CD14-positive monocyte (primary cell): Measurements from ENCODE around the gene NSG1. TPM values are rescaled to one million over a fixed set of nuclear protein-coding genes. Genes with fewer than 3 reads are reported as not detected.
A peak's percentile ranks its signal among the peaks of the same experiment; 100 is the strongest.

Source experiments
- DNase-seq, 3 donors: peaks; one replicate each; pipeline ENCODE4 v3.0.0-alpha.2; 2011 to 2022
- H2AFZ ChIP-seq: 2 replicates; pipeline ENCODE4 v1.6.0; 2012; ENCODE audit warnings: mild to moderate bottlenecking, low read depth, low read length, inconsistent platforms; ENCODE audit not compliant: insufficient read depth, poor library complexity, severe bottlenecking
- H3K27ac ChIP-seq, 2 donors: 1 replicate in 1 of 2; 2 replicates in 1 of 2; pipeline ENCODE4 v1.5.1; 2012 to 2013; ENCODE audit warnings: low read length in 2 of 2, control low read depth in 1 of 2, inconsistent platforms in 1 of 2, low read depth in 1 of 2, mild to moderate bottlenecking in 1 of 2
- H3K27me3 ChIP-seq, 2 donors: one replicate each; pipeline versions ENCODE4 v1.6.0 to v1.6.1; 2011 to 2013; ENCODE audit warnings: low read length in 2 of 2; ENCODE audit not compliant: control insufficient read depth in 2 of 2, insufficient read depth in 2 of 2
- H3K36me3 ChIP-seq, 2 donors: replicated peaks in 1 of 2; 1 replicate in 1 of 2; 2 replicates in 1 of 2; pipeline versions ENCODE4 v1.5.1 to v1.6.1; 2012 to 2013; ENCODE audit warnings: low read length in 2 of 2, control low read depth in 1 of 2, inconsistent platforms in 1 of 2, mild to moderate bottlenecking in 1 of 2; ENCODE audit not compliant: insufficient read depth in 2 of 2, control insufficient read depth in 1 of 2
- H3K4me1 ChIP-seq, 2 donors: 1 replicate in 1 of 2; 2 replicates in 1 of 2; pipeline versions ENCODE4 v1.5.1 to v1.6.1; 2012 to 2013; ENCODE audit warnings: low read length in 2 of 2, control low read depth in 1 of 2, inconsistent platforms in 1 of 2, mild to moderate bottlenecking in 1 of 2, moderate library complexity in 1 of 2; ENCODE audit not compliant: insufficient read depth in 2 of 2, control insufficient read depth in 1 of 2
- H3K4me2 ChIP-seq: replicated peaks from 2 replicates; pipeline ENCODE3; 2012; ENCODE audit warnings: low read length, moderate library complexity, mild to moderate bottlenecking; ENCODE audit not compliant: poor library complexity, severe bottlenecking; ENCODE audit errors: extremely low read depth
- H3K4me3 ChIP-seq, 3 experiments: fragments of 200-600 bp in 1 of 3; sonication (generic) in 1 of 3; replicated peaks in 1 of 3; 1 replicate in 2 of 3; 2 replicates in 1 of 3; pipeline ENCODE4 v1.5.1; 2011 to 2013; ENCODE audit warnings: low read length in 3 of 3, mild to moderate bottlenecking in 3 of 3, control low read depth in 2 of 3, low read depth in 2 of 3, inconsistent platforms in 1 of 3, moderate library complexity in 1 of 3
- H3K79me2 ChIP-seq: 2 replicates; pipeline ENCODE4 v1.6.0; 2012; ENCODE audit warnings: mild to moderate bottlenecking, control low read depth, inconsistent platforms, low read length, moderate library complexity; ENCODE audit not compliant: insufficient read depth
- H3K9ac ChIP-seq: 2 replicates; pipeline ENCODE4 v1.6.0; 2017; ENCODE audit warnings: low read length, mild to moderate bottlenecking; ENCODE audit not compliant: insufficient read depth, poor library complexity, severe bottlenecking
- H3K9me3 ChIP-seq, 2 donors: replicated peaks in 1 of 2; 1 replicate in 1 of 2; 2 replicates in 1 of 2; pipeline versions ENCODE4 v1.5.1 to v1.6.1; 2012 to 2013; ENCODE audit warnings: low read length in 2 of 2, control low read depth in 1 of 2; ENCODE audit not compliant: control insufficient read depth in 1 of 2, insufficient read depth in 1 of 2
- H4K20me1 ChIP-seq: 2 replicates; pipeline ENCODE4 v1.6.0; 2012; ENCODE audit warnings: mild to moderate bottlenecking, low read length, control low read depth, moderate library complexity; ENCODE audit not compliant: insufficient read depth
- H3K27ac Mint-ChIP-seq, 7 donors: one replicate each; pipeline ENCODE4 v1.8.0; 2020; ENCODE audit warnings: mild to moderate bottlenecking in 7 of 7, mixed read lengths in 7 of 7, moderate library complexity in 6 of 7, inconsistent platforms in 2 of 7
- H3K27me3 Mint-ChIP-seq, 3 donors: one replicate each; pipeline ENCODE4 v1.8.0; 2021 to 2022; ENCODE audit warnings: low read depth in 3 of 3, mild to moderate bottlenecking in 3 of 3, mixed read lengths in 3 of 3, moderate library complexity in 3 of 3, inconsistent platforms in 1 of 3
- H3K36me3 Mint-ChIP-seq, 2 donors: one replicate each; pipeline ENCODE4 v1.8.0; 2020; ENCODE audit warnings: mixed read lengths in 2 of 2, inconsistent platforms in 1 of 2, mild to moderate bottlenecking in 1 of 2
- H3K4me1 Mint-ChIP-seq: one replicate; pipeline ENCODE4 v1.8.0; 2020; ENCODE audit warnings: mild to moderate bottlenecking, mixed read lengths
- H3K4me3 Mint-ChIP-seq, 2 donors: one replicate each; pipeline ENCODE4 v1.8.0; 2020; ENCODE audit warnings: mild to moderate bottlenecking in 2 of 2, mixed read lengths in 2 of 2, moderate library complexity in 1 of 2
- H3K9me3 Mint-ChIP-seq, 7 donors: one replicate each; pipeline ENCODE4 v1.8.0; 2020 to 2022; ENCODE audit warnings: mixed read lengths in 7 of 7, mild to moderate bottlenecking in 6 of 7, moderate library complexity in 6 of 7, inconsistent platforms in 2 of 7
- WGBS: methylation state at CpG from one replicate; pipeline ENCODE4 v1.1.5; 2013; ENCODE audit warnings: missing lambda C conversion rate; ENCODE audit not compliant: insufficient coverage; 5-methylcytosine and 5-hydroxymethylcytosine counted together
- intact Hi-C, 2 donors: fragments of 100-400 bp; cut with micrococcal nuclease; formaldehyde crosslinking; loops; one replicate each; pipeline versions ENCODE4 v1.15.0 to v1.15.1; 2023
- polyA plus RNA-seq, 3 donors: library from polyadenylated mRNA; depleted of rRNA in 1 of 3; unstranded in 2 of 3; stranded (reverse) in 1 of 3; fragments of 300-500 nt in 2 of 3; fragments of >200 nt in 1 of 3; fragmentation: Illumina TruSeq in 2 of 3; gene quantifications; 1 replicate in 2 of 3; 2 replicates in 1 of 3; pipeline ENCODE4 v1.2.3, GENCODE V29; 2012 to 2021
- TF ChIP-seq, protein P1 (sequence below): fragments of 200-600 bp; IDR thresholded peaks from one replicate; pipeline ENCODE4 v1.8.0; 2022; ENCODE audit warnings: antibody characterized with exemption, mild to moderate bottlenecking

The NSG1 gene
- polyA plus RNA-seq, 3 donors, result 0.10 TPM; not detected in 2

DNA sequence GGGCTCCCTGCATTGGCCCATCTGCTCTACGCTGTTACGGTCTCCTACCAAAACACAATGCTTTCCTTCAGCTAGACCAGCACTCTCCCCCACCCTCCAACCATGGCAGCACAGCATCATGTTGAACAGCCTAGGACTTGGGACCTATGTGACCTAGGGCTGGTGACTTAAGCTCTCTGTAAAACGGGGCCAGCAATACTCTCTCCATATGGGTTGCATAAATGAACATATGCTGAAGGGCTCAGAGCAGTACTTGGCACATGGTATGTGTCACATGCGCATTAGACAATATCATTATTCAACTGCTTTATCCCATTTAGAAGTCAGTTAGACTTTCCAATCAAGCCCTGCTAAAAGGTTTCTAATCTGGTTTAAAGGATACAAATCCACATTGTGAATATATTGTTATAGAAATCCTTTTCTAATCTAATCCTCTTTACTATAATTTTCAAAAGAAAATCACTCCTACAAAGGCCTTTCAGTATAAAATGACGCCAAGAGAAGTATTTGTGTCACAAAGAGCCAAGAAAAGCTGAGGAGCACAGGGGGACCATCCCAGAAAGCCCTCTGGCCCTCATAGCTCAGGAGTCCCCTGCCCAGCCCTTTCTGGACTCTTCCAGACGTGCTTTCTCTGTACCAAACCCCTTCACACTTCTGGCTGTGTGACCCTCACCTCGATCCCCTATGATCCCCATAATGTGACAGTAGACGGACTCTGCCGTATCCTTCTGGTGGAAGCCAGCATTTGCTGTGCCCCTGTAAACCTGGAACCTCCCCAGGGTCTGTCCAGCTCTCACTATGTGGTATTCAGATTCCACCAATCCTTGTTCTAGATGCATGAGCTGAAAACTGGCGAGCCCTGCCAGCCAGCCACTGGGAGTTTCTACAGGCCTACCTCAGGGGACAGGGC is 42.3 kb downstream of the NSG1 start:
- H3K4me3 ChIP-seq, result no peak overlapping the region
- H2AFZ ChIP-seq, result no peak overlapping the region
- no peaks in the 10 kb centered on the region for H3K9me3 ChIP-seq
- H3K4me1 Mint-ChIP-seq, result no peaks in the 10 kb centered on the region
- H3K79me2 ChIP-seq, result no peaks in the 10 kb centered on the region
- no peaks in the 10 kb centered on the region for H3K4me1 ChIP-seq
- WGBS, result 98% methylated on average over 9 of the region's 10 CpGs
- H3K27me3 ChIP-seq, result no peaks in the 10 kb centered on the region
- H3K9ac ChIP-seq, result no peak overlapping the region
- H3K27ac Mint-ChIP-seq, result peak overlapping the region in 2 of 7 donors; percentile 8 to 32
- no peak overlapping the region for H3K4me3 Mint-ChIP-seq
- no peak overlapping the region for H3K27ac ChIP-seq
- H4K20me1 ChIP-seq, result no peaks in the 10 kb centered on the region
- peaks cover 61 to 98% of the 10 kb centered on the region in 2 donors for H3K36me3 ChIP-seq
- TF ChIP-seq, protein P1, sequence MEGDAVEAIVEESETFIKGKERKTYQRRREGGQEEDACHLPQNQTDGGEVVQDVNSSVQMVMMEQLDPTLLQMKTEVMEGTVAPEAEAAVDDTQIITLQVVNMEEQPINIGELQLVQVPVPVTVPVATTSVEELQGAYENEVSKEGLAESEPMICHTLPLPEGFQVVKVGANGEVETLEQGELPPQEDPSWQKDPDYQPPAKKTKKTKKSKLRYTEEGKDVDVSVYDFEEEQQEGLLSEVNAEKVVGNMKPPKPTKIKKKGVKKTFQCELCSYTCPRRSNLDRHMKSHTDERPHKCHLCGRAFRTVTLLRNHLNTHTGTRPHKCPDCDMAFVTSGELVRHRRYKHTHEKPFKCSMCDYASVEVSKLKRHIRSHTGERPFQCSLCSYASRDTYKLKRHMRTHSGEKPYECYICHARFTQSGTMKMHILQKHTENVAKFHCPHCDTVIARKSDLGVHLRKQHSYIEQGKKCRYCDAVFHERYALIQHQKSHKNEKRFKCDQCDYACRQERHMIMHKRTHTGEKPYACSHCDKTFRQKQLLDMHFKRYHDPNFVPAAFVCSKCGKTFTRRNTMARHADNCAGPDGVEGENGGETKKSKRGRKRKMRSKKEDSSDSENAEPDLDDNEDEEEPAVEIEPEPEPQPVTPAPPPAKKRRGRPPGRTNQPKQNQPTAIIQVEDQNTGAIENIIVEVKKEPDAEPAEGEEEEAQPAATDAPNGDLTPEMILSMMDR, result no peak
- H3K4me2 ChIP-seq, result no peak overlapping the region
- H3K9me3 Mint-ChIP-seq, result no peaks in the 10 kb centered on the region
- intact Hi-C loops, result no loop called here
- DNase-seq, result no peak
- peaks cover 69 to 80% of the 10 kb centered on the region in 2 donors for H3K36me3 Mint-ChIP-seq
- no peaks in the 10 kb centered on the region for H3K27me3 Mint-ChIP-seq

DNA sequence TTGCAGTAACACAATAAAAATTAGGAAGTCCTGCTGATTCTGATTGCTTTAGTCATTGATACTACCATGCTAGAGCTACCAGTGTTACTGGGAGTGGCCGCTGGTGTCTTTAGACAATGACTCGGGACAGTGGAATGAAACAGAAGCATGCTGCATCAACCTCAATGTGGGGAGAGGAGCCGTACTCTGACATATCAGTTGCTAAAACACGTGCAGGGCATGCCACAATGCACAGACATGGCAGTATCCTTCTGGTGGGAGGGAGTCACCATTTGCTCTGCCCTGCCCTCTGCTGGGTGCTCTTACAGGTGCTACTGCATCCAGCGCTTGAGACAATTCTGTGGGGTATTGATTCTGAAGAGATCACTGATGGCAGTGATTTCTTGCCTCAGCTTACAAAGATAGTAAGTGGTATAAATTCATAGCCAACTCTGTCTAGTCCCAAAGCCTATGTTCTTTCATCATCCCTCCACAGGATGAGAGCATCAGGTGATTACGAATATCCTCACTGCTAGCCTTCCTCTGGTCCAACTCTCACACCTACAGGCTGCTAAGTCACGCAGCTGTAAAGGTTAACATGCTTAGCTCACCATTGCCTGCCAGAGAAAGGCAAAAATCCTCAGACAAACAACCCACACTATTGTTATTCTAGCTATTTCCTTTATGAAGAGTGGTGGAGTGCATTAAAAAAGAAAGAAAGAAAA is 43.7 kb downstream of the NSG1 start:
- no peak overlapping the region for H3K27ac Mint-ChIP-seq
- Histone ChIP-seq H3K36me3 (peaks cover 60 to 98% of the 10 kb centered on the region in 2 donors), H3K4me3 (no peak overlapping the region), H4K20me1 (no peaks in the 10 kb centered on the region), H3K27me3 (no peaks in the 10 kb centered on the region), H3K9me3 (no peaks in the 10 kb centered on the region), H3K4me1 (no peaks in the 10 kb centered on the region), H3K4me2 (no peak overlapping the region), H3K27ac (no peak overlapping the region), H3K9ac (no peak overlapping the region), H2AFZ (no peak overlapping the region), H3K79me2 (no peaks in the 10 kb centered on the region)
- no peaks in the 10 kb centered on the region for H3K27me3 Mint-ChIP-seq
- H3K36me3 Mint-ChIP-seq, result peaks cover 65 to 73% of the 10 kb centered on the region in 2 donors
- TF ChIP-seq, protein P1, result peak; percentile 30
- intact Hi-C loops, result loop anchor here in 1 of 2 donors (5.0 kb wide), 1 partner anchor 168 kb away; no protein-coding TSS in a partner anchor
- no peaks in the 10 kb centered on the region for H3K4me1 Mint-ChIP-seq
- H3K4me3 Mint-ChIP-seq, result no peak overlapping the region
- no peaks in the 10 kb centered on the region for H3K9me3 Mint-ChIP-seq
- 82% methylated on average over 4 of the region's 7 CpGs for WGBS
- no peak for DNase-seq
